OCI-LY3 (cell line): ENCODE measurements around the gene PADI2.

Experiments
- CTCF ChIP-seq: fragments of 200-600, 300-600 bp; sonication (generic); IDR thresholded peaks from 2 replicates; pipeline ENCODE4 v1.5.1; 2014; ENCODE audit warnings: antibody characterized with exemption, low read length, low read depth
- EZH2phosphoT487 ChIP-seq: fragments of 200-600 bp; shearing (Covaris generic); IDR thresholded peaks from 2 replicates; pipeline ENCODE4 v1.6.1; 2018; ENCODE audit warnings: antibody characterized with exemption, mixed run types, low read depth

- TF ChIP-seq CTCF (no peak), EZH2phosphoT487 (no peak)
Observed at GRCh38 chr1:17102232-17102631, 17.0 kb downstream of the PADI2 start.
